HG03135 (cell line): Measurements from ENCODE around the gene RIF1.
"Not testable (repeated sequence)": the region's sequence is repeated elsewhere in the genome, so short reads cannot be mapped to it uniquely, and the experiment has no call there.

Experiments used
- ATAC-seq: cut with Tn5 transposase; IDR thresholded peaks from one replicate; pipeline ENCODE4 v1.9.1; 2021; ENCODE audit warnings: mild to moderate bottlenecking, moderate library complexity; ENCODE audit not compliant: unreplicated experiment

RIF1 gene

GRCh38 chr2:151421681-151422080 lies 12.0 kb downstream of the RIF1 start:
- not testable (repeated sequence) for ATAC-seq

GRCh38 chr2:151422917-151423439 lies 13.3 kb downstream of the RIF1 start:
- peak; percentile 69 for ATAC-seq

DNA sequence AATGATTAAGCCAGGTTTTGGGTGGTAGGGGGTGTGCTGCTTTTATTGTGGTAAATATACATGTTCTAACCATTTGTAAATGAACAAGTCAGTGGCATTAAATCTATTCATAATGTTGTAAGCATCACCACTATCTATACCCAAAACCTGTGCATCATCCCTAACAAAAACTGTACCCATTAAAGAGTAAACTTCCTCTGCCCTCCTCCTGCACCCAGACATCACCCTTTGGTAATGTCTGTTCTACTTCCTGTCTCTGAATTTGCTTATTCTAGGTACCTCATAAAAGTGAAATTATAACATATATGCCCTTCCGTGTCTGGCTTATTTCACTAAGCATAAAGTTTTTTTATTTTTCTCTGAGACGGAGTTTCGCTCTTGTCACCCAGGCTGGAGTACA lies 14.1 kb downstream of the RIF1 start:
- ATAC-seq, result no peak

- ATAC-seq, result no peak
These were observed 27.9 kb downstream of the RIF1 start for GRCh38 chr2:151437630-151438029.

GRCh38 chr2:151438506-151438905 lies 28.8 kb downstream of the RIF1 start:
- ATAC-seq, result no peak

GRCh38 chr2:151439127-151439526 lies 29.4 kb downstream of the RIF1 start:
- no peak for ATAC-seq

DNA sequence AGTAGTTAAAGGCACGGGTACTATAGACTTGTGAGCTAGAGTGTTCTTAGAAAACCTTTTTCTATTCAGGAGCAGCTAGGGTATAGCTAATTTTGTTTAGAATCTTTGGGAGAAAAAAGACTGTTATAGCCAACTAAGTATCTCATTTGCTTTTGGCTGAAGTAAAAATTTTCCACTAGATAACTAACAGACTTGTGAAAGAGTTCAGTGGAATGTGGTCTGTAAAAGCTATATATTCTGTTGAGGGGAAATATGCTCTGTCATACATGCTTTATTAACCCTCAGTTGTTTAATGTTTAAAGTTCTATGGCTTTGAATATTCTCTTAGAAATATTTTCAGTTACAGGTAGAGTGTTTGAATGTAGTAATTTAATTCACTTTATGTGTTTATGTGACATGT lies 49.7 kb downstream of the RIF1 start:
- ATAC-seq, result no peak

DNA sequence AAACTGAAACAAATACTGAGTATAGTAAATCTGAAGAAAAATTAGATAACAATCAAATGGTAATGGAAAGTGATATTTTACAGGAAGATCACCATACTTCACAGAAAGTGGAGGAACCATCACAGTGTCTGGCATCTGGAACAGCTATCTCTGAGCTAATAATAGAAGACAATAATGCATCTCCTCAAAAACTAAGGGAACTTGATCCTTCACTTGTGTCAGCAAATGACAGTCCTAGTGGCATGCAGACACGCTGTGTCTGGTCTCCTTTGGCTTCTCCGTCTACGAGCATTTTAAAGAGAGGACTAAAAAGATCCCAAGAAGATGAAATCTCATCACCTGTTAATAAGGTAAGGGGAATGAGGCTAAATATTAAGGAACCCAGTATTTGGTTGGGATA lies 56.1 kb downstream of the RIF1 start:
- no peak for ATAC-seq

DNA sequence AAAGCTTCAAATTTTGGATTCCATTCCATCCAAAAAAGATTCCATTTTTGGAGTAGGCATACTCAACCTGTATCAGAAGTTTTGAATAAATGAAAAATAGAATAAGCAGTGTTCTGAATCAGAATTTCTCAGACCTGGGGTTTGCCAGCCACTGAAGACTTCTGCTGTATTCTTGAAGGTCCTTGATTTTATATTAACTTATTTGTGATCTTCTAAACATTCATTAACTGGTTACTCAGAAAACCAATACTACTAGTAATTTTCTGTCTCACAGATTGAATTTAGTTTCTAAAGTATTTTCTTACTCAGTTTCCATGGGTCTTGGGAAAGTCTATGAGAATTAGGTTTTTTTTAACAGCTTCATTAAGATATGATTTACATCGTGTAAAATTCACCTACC lies 60.9 kb downstream of the RIF1 start:
- ATAC-seq, result no peak

- ATAC-seq, result no peak
These were observed 63.3 kb downstream of the RIF1 start for GRCh38 chr2:151472966-151473365.

DNA sequence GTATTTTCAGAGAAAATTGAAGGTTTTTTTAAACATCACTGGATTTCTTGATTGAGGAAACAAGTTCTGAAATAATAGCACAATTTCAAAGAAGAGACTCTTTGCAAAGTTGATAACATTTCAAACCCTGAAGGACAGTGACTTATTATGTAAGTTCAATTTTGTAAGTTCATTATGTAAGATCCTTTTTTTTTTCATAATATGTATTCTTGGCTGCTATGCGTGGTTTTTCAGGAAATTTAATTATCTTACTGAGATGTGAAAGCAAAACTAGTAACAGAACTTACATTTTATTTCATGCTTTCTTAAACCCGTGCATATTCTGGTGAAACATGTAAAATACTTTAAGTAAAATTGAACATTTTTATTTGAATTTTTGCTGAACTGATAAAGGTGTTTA lies 65.4 kb downstream of the RIF1 start:
- ATAC-seq, result no peak

DNA sequence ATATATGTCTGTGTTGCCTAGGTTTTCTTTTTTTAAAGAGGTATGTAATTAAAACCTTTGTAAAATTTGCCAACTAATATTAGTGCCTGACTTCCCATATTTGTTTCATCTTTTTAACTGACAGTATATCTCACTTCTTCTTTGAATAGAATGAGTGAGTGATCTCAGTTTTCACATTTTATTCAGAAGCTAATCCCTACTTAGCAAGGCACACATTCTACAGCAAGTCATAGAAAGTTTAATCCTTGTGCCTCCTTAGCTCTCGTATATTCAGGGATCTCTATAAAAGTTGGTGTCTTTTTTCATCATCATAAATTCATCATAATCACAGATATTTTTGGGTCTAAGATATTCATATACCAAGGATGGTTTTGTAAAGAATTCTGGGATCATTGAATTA lies 66.6 kb downstream of the RIF1 start:
- ATAC-seq, result no peak

- ATAC-seq, result no peak
These were observed 68.3 kb downstream of the RIF1 start for GRCh38 chr2:151478011-151478410.

- no peak for ATAC-seq
These were observed 72.0 kb downstream of the RIF1 start for GRCh38 chr2:151481744-151482143.

DNA sequence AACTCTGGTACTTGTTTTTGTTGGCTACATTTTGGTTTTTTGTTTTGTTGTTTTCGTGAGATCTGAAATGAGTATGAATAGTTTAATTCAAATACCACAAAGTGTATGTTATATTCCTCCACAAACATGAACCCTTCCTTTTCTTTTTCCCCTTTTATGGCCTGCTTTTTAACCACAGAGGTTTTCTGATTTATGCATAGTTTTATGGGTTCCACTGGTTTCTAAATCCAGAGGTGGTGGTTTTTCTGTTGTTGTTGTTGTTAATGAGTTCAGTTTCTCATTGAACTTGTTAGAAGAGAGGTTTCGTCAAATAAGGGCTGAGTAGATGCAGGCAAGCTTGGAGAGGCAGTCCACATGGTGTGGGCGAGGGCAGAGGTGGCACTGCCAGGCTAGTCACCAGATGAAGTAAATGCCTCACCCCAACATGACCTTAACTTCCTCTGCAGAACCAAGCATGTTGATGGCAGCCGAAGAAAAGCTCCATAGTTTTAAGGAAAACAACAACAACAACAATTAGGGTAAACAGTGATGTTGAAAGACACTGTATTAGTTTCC lies 72.5 kb downstream of the RIF1 start:
- no peak for ATAC-seq

GRCh38 chr2:151483546-151483945 lies 73.8 kb downstream of the RIF1 start:
- ATAC-seq, result no peak

GRCh38 chr2:151484100-151484499 lies 74.4 kb downstream of the RIF1 start:
- ATAC-seq, result no peak

DNA sequence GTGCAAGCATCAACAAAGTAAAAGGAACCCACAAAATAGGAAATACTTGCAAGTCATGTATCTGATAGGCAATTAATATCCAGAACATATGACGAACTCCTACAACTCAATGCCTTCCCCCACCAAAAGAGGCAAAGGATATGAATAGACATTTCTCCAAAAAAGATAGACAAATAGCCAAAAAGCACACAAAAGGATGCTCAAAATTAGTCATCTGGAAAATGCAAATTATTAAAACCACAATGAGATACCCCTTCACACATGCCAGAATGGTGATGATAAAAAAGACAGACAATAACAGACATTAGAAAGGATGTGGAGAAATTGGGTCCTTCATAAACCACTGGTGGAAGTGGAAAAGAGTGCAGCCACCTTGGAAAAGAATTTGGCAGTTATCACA lies 76.4 kb downstream of the RIF1 start:
- no peak for ATAC-seq

- ATAC-seq, result no peak
These were observed 80.6 kb downstream of the RIF1 start for GRCh38 chr2:151490276-151490675.

DNA sequence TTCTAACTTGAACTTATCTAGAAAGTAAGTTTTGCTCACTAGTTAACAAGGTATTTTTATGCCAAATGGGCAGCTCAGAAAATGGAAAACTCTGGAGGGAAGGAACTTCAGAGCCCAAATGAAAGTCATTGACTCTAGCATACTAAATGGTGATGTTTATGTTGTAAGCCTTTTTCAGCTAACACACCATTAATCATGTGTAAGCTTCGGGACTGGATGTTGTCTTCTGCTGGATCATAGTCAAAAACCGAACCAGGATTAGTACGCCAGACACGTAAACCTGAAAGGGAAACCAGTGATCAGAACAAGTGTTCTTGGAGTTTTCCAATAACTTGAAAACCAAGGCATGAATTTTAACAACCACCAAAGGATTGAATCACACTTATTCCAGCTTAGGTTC lies 81.8 kb downstream of the RIF1 start:
- ATAC-seq, result no peak

- ATAC-seq, result no peak
These were observed 88.5 kb downstream of the RIF1 start for GRCh38 chr2:151498178-151498577.

DNA sequence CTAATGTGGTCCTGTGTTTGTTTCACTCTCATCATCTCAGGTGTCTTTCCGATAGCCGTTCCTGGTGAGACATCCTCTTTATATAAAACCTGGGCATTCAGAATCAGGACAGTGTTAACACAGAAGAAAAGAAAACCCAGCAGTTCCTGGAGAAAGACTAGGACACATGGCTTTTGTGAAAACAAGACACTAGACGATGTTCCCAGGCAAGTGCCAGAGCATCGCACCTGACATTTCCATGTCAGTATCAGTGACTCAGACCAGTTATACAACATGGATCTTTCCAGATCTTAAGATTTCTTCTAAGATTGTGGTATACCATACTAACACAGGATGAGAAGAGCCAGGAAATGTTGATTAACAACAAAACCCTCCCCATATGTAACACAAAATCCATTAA lies 96.5 kb downstream of the RIF1 start:
- ATAC-seq, result no peak

- ATAC-seq, result no peak
These were observed 98.8 kb downstream of the RIF1 start for GRCh38 chr2:151508519-151508918.
